Stimulated activated CD8-positive, alpha-beta memory T cell treated with anti-CD3 and anti-CD28 coated beads, Interleukin-7, amount 100 ng/mL, for 24 hours (primary cell): ENCODE data around the gene USP54.
A peak's percentile ranks its signal among the peaks of the same experiment; 100 is the strongest.
"Not testable (repeated sequence)": the region's sequence is repeated elsewhere in the genome, so short reads cannot be mapped to it uniquely, and the experiment has no call there.

Source experiments
- DNase-seq: peaks from one replicate; pipeline ENCODE4 v3.0.0-alpha.2; 2020; ENCODE audit warnings: low read depth

USP54 gene, protein sequence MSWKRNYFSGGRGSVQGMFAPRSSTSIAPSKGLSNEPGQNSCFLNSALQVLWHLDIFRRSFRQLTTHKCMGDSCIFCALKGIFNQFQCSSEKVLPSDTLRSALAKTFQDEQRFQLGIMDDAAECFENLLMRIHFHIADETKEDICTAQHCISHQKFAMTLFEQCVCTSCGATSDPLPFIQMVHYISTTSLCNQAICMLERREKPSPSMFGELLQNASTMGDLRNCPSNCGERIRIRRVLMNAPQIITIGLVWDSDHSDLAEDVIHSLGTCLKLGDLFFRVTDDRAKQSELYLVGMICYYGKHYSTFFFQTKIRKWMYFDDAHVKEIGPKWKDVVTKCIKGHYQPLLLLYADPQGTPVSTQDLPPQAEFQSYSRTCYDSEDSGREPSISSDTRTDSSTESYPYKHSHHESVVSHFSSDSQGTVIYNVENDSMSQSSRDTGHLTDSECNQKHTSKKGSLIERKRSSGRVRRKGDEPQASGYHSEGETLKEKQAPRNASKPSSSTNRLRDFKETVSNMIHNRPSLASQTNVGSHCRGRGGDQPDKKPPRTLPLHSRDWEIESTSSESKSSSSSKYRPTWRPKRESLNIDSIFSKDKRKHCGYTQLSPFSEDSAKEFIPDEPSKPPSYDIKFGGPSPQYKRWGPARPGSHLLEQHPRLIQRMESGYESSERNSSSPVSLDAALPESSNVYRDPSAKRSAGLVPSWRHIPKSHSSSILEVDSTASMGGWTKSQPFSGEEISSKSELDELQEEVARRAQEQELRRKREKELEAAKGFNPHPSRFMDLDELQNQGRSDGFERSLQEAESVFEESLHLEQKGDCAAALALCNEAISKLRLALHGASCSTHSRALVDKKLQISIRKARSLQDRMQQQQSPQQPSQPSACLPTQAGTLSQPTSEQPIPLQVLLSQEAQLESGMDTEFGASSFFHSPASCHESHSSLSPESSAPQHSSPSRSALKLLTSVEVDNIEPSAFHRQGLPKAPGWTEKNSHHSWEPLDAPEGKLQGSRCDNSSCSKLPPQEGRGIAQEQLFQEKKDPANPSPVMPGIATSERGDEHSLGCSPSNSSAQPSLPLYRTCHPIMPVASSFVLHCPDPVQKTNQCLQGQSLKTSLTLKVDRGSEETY (N-terminal part only)

DNA sequence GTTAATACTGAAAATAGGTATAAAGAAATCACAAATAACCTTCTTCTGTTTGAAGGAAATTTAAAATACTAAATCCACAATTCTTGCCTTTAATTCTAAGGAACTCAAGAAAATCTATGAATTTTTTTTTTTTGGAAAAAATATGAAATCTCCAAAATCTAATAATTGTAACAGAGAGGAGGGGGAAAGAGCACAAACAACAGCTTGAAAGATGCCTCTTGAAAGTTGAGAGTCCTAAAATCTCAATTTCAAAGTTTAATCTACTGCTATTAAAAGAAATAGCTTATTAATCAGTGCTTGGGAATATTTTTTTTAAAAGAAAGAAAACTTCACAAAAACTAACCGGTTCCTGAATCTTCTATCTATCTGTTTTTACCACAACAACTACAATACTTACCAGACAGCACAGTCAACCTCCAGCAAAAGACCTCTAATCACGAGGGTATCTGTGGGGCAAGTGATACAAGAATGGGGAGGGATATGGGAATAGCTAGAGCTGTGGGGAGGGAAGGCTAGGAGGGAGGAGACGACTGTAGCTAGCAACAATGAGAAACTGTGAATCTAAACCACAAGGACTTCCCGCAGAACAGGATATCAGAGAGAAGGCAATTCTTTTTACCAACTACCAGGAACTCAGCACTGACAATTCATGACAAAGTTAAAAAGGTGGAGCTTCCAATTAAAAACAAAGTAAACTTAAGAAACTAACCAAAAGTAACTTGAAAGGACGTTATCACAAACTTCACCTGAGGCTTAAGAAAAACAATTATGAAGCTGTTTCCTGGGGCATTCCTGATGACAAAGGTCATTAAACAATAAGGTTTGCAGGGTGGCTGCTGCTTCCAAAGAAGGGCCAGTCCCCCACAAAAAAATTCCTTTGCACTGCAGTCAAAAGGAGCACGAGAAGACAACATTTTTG, at the start of gene USP54:
Gene USP54, minus strand, starts transcription at position 462 of the 919 bp plus-strand sequence. CDS start 15,684 bp downstream, outside the sequence.
- no peak for DNase-seq

DNA sequence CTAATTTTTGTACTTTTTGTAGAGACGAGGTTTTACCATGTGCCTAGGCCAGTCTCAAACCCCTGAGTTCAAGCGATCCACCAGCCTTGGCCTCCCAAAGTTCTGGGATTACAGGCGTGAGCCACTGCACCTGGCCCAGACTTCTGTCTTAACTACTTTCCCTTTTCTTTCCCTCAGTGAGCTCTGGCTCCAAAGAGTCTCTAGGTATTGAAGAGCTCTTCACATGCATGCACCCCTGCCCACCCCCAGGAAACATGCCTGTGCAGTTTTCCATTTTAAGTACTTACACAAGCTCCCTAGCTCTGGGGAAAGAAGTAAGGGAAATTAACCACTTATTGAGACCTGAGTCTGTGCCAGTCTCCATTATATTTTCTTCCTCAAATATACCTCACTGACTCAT, 48.1 kb upstream of the USP54 start:
- no peak for DNase-seq

DNA sequence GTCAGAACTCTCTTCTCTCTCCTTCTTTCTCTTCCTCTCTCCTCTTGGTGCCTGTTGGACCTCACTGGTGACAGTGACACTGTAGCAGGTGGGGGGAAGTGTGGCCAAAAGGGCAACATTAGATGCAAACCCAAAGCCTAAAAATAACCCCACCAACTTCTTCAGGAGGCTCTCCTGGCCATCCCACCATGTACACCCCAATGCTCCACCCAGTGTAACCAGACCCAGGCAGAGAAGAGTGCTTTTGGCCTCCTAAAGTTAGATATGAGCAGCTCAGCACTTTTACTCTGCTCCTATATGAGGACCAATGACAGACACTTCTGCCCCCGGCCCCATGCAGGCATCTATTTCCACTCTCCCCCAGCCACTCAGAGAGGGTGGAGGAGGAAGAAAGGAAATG, 44.6 kb upstream of the USP54 start:
- no peak for DNase-seq

DNA sequence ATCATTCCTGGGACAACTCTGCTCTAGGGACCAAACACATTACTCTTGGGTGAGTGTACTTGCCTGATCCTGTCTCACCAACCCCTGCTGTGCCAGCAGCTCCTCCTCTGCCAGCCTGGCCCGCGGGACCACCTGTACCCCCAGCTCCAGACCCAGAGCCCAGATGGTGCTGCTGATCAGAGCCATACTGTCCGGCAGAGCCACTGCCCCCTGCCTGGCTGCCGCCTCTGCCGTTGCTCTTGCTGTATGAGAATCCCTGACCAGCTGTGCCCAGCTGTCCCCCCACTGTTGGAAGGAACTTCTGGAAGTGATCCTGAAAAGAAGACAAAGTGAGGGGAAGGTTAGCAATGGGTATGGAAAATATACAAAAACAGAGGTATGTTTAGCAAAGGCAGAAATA, 43.3 kb upstream of the USP54 start:
- no peak for DNase-seq

DNA sequence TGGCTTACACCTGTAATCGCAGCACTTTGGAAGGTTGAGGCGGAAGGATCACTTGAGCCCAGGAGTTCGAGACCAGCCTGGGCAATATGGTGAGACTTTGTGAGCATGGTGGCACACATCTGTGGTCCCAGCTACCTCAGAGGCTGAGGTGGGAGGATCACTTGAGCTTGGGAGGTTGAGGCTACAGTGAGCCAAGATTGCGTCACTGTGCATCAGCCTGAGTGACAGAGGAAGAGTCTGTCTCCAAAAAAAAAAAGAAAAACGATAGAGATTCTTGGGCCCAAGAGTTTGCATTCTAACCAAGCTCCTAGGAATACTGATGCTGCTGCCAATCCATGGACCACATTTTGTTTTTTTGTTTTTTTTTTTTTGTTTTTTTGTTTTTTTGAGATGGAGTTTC, 38.0 kb upstream of the USP54 start:
- DNase-seq: no peak

DNA sequence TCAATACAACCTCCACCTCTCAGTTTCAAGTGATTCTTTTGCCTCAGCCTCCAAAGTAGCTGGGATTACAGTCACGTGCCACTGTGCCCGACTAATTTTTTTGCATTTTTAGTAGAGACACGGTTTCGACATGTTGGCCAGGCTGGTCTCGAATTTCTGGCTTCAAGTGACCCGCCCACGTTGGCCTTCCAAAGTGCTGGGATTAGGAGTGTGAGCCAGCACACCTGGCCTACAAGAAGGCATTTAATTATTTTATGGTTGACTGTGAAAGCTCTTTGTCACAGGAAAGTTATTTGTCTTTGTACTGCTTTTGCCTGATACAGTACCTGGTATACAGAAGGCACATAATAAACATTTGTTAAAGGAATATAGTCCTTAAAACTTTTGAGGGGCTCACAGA, 37.3 kb upstream of the USP54 start:
- no peak for DNase-seq

DNA sequence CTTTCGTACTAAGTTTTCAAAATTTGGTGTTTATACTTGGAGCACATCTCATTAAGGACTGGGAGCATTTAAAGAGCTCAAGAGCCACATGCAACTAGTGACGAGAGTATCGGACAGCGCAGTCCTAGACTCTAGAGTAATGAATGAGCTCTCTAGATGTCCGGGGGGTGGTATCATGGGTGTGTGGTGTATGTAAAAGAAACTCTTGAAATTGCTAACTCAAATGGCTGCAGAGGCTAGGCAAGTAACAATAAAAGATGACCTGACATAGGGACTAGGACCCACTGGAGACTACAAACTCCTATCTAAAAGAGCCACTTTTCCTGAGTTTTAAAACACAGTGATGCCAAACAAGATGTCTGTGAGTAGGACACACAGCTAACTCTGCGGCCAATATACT, 36.2 kb upstream of the USP54 start:
- DNase-seq: no peak

DNA sequence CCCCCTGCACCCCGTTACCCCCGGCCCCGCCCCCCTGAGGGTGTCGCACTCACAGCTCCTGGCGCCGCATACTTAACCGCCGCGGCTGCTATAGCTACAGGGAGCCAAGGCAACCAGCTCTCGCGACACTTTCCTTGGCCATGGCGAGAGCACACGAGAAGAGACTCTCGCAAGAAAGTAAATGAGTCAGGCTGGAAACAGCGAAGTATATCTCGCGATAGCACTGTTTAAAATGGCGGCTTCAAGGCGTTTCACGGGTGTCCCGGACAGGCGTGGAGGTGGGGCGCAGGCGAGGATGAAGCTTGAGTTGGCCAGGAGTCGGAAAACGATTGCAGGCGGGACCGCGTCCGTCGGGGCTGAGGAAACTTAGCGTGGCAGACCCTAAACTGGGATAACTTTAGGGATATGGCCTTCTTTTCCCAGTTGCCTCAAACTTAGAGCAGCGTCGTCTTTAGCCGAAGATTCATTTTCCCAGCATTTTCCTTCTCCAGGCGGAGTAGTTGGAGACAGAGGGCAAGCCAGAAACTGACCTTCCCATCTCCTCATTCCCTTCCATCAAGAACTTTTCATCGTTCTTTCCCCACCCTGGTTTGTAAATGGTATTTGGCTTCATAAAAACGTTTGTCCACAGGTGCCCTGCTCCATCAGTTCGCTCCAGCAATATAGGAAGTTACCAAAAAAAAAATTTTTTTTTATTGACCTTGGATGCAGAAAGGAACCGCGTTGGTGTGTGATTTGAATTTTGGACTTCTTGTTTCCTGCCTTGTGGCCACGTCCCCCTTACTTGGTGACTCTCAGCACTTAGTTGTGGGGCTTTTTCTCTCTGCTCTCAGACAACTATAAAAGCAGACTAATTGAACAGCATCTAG, 35.0 kb upstream of the USP54 start:
- peak; percentile 83 for DNase-seq

DNA sequence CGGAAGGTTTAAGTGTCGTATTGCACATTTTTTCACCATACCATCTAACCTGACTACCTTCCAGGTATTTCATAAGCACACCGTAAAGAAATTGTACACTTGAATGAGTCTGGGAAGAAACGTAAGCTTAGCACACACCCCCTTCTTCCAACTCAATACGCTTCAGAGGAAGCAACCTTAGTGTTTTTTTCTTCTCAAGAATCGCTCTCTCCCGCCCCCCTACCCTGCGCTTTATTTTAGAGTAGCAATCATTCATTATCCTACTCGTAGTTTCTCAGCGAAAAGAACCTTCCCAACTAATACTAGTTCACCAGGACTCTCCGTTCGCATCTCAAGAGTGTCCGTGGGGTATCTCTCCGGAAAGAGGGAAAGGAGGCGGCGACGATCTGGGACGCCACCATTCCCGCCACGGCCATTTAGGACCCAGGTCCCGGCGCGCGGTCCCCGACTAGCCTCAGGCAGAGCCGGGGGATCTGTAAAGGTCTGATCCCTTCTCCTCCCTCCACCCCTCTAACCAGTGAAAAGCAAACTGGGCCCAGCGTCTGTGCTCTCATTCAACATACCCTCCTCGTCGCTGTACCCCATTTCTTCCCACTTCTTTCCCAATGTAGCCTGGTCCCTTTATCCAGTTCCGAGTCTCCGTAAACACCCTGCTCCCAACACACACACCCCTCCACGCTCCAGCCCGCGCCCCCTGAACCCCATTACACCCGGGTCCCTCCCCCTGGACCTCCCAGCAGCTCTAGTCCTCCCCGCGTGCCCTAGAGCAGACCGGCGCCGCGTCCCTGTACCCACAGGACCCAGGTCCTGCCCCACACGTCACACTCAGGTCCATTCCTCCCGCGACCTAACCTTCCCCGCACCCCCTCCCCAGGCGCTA, 34.1 kb upstream of the USP54 start:
- peak; percentile 12 for DNase-seq

DNA sequence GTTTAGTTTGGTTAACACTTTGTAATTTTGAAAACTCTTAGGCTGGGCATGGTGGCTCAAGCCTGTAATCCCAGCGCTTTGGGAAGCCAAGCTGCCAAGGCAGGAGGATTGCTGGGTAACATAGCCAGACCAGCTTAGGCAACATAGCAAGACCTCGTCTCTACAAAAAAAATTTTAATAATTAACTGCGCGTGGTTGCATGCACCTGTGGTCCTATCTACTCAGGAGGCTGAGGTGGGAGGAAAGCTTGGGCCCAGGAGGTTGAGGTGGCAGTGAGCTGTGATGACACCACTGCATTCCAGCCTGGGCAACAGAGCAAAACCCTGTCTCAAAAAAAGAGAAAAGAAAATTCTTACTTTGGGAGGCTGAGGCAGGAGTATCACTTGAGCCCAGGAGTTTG, 31.9 kb upstream of the USP54 start:
- DNase-seq: no peak

DNA sequence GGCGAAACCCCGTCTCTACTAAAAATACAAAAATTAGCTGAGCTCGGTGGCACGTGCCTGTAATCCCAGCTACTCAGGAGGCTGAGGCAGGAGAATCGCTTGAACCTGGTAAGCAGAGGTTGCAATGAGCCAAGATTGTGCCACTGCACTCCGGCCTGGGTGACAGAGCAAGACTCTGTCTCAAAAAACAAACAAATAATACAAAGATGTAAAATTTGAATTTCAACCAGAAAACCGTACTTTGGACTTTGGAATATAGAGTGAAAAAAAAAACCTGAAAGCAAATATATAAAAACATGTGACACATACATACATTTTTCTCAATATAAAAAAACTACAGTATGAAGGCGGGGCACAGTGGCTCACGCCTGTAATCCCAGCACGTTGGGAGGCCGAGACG, 29.8 kb upstream of the USP54 start:
- DNase-seq: not testable (repeated sequence)

DNA sequence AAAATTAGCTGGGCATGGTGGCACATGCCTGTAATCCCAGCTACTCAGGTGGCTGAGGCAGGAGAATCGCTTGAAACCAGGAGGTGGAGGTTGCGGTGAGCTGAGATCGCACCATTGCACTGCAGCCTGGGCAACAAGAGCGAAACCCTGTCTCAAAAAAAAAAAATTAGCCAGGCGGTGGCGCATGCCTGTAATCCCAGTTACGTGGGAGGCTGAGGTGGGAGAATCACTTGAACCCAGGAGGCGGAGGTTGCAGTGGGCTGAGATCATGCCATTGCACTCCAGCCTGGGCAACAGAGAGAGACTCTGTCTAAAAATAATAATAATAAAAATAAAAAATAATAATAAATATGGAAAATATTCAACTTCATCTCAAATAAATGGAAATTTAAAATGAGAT, 26.0 kb upstream of the USP54 start:
- not testable (repeated sequence) for DNase-seq

DNA sequence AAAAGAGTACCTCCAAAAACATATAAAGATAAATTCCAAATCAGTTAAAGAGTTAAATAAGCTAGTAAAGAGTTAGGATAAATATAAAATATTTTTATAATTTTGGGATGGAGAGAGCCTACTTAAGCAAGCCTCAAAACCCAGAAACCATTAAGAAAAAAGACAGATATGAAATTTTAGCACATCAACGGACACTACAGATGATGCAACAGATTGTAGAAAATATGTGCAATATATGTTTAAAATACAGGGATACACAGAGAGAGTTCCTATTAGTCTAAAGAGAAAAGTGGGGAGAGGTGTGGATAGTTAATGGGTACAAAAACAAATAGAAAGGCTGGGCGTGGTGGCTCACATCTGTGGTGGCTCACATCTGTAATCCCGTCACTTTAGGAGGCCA, 23.6 kb upstream of the USP54 start:
- DNase-seq: no peak

DNA sequence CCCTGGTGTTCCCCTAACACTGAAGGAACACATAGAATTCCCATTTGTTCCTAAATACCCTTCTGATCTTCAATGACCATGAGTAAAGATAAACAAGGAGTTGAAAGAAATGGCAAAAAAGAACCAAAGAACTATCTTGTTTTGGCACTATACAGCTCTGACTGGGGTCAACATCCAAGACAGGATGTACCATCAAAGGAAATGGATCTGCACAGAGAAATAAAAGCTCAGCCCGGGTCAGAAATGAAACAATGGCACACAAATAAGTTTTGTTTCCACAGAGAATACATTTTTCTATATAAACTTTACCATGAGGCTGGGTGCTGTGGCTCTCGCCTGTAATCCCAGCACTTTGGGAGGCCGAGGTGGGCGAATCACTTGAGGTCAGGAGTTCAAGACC, 18.0 kb upstream of the USP54 start:
- DNase-seq: no peak

DNA sequence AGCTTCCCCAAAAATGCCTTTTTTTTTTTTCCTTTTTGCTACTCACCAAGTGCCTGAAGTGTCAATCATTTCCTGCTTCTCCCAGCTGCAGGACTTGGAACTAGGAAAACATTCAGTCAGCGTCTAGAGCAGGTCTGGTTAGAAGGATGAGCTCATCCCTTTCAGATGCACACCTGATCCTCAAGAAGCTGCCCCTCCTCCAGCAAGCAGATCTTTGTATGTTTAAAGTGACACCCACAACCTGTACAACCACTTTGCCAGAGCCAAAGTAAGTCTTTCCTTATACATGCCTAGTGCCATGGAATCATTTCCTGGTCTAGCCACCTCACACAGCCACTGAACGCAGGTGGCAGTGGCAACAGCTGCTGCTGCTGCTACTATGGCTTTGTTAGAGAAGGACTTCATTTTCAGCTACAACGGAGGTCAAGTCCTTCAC, 10.4 kb upstream of the USP54 start:
- no peak for DNase-seq

DNA sequence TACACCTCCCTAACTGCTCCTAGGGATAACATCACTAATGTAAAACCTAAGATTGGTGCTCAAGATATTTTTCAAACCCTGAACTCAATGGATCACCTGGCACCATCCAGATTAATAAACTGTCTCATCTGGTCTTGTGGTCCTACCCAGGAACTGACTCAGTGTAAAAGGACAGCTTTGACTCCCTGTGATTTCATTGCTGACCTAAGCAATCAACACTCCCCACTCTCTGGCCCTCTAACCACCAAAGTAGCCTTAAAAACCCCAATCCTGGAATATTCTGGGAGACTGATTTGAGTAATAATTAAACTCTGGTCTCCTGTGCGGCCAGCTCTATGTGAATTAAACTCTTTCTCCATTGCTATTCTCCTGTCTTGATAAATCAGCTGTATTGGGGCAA, 6.2 kb upstream of the USP54 start:
- no peak for DNase-seq

DNA sequence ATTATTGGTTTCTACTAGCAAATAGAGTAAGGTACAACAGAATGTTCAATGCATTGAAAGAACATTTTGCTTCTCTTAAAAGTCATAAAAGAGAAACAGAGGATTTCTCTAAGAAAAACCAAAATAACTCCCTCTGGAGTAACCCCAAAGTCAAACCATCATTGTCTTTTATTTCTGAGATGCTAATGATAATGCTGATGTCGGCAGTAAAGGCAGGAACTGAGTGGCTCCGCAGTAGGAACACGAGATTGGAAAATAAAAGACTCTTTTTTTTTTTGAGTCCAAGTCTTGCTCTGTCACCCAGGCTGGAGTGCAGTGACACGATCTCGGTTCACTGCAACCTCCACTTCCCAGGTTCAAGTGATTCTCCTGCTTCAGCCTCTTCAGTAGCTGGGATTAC, 2.7 kb upstream of the USP54 start:
- no peak for DNase-seq

DNA sequence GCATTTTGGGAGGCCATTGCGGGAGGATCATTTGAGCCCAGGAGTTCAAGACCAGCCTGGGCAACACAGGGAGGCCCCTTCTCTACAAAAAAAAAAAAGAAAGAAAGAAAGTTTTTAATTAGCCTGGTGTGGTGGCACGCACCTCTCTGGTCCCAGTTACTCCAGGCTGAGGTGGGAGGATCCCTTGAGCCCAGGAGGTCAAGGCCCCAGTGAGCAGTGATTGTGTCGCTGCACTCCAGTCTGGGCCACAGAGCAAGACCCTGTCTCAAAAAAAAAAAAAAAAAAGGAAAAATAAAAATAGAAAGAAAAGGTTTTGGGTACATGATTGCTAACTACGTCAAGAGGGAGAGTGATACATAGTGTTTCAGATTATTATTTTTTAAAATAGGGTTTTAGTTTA, 2.0 kb upstream of the USP54 start:
- no peak for DNase-seq

DNA sequence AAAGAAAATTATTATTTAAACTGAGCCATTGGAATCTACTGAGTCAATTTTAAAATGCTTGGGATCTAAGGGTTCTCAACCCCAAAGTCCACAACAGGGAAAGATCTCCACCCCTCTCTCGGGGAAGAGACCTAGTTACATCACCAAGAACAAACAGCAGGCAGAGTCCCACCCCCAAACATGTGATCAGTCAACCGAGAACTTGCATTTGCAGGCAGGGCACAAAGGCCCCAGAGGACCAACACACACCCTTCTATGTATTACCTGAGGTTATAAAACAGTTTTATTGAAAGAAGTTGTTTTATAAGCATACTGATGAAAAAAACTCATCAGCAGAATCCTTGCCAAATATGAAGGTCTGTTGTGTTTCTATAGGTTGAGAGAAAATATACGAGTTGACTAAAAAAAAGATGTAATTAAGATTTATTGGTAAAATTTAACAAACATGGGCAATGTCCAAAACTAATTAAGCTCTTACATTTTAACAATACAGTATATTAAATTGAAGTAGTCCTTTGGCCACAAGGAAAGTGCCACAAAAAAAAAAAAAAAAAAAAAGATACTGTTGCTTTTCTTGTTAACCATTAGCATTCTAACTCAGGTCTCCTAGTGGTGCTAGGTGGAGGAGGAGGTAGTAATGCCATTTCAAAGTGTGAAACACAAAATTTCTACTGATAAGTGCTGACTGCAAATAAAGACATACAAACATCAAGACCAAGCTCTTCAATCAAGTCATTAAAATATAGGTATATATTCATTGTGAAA, 975 bp upstream of the USP54 start:
- DNase-seq: no peak
